Glomerular visceral epithelial cell (primary cell): Measurements from ENCODE around the gene SVBP.

ENCODE experiments used
- DNase-seq: peaks from one replicate; pipeline ENCODE4 v3.0.0-alpha.2; 2016; ENCODE audit errors: extremely low spot score

The SVBP gene

GRCh38 chr1:42806171-42806570 lies 11.0 kb downstream of the SVBP start:
- no peak for DNase-seq

GRCh38 chr1:42801832-42802473 lies 15.2 kb downstream of the SVBP start:
- no peak for DNase-seq

GRCh38 chr1:42797979-42798378 lies 19.2 kb downstream of the SVBP start:
- no peak for DNase-seq

DNA sequence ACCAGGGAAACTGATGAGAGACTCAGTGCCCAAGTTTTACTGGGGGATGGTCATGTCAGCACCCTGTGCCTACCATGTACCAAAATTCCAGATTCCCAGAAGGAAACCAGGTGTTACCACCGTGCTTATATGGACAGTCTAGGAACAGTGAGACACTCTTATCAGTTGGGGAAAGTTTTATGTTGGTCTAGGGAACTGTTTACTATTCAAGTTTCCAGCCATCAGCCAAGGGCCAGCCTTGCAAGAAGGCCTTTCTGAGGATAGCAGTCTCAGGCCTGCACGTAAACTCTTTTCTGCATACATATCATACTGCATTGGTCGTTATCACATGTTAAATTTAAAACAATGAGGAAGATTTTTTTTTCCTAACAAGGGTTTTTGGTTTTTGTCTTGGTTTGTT lies 19.8 kb downstream of the SVBP start:
- no peak for DNase-seq

DNA sequence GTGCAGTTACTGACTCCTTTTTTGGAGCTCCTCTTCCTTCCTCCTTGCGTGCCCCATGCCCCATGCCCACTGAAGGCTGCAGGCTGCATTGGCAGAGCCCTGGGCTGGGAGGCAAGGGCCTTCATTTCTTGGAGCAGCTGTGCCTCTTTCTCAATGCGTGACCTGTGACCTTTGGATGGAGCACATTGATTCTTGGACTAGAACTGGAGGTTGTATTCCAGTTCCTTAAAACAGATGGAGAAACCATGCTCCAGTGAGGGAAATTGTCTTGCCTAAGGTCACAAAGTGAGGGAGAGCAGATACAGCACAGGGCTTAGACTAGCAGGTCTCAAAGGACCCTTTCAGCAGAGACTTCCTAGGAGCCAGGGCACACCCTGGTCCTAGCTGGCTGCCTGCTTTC lies 23.4 kb downstream of the SVBP start:
- no peak for DNase-seq

- no peak for DNase-seq
These were observed 29.2 kb downstream of the SVBP start for GRCh38 chr1:42788021-42788420.

DNA sequence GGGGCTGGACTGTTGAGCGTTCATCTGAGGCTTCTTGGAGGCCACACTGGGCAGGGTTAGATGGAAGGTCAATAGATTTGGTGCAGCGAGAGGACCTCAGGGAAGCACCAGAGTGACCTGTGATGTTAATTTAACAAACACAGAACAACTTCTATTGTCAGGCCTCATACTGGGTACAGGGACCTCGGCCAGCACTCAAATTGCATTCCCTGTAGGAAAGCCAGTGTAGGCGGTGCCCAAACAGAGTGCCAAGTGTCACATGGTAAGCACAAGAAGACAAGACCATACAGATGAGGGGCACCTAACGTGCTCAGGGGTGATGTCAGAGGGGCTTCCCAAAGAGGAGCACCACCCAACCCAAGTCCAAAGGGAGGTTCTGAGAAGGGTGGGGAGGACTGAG lies 31.1 kb downstream of the SVBP start:
- no peak for DNase-seq

DNA sequence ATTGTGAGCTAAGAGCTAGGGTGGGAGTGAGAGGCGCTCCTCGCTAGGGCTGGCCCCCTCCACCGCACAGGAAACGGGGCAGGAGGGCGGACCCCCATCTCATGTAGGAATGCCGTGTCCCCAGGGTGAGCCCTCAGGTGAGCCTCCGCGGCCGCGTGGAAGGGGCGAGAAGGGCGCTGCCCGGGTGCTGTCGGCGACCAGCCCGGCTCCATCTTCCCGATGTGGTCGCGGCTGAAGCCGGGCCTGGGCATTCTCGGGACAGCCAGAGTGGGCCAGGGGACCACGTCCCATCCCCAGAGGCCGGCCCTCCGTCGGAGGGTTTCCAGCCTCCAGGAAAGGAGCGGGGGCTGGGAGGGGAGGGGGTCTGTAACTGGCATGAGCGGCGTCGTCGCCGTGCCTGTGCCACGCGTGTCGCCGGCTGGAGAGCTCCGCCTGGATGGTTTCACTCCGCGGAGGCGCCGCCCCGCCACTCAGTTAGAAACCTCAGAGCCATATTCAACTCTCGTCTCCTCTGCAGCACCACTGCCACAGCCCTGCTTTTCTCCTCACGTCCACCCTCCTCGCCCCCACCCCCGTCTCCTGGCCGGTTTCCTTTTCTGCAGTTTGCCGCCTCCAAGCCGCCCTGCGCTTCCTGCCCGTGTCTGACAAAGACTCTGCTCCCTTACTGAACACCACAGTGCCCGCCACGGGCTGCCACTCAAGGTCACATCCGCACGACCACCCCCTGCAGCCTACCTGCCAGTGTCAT lies 32.1 kb downstream of the SVBP start, which contains the start of gene TMEM269:
Gene TMEM269, plus strand, starts transcription at position 46 of the 748 bp plus-strand sequence. CDS start 4,903 bp downstream, outside the sequence.
- DNase-seq: no peak

GRCh38 chr1:42784547-42784945 lies 32.7 kb downstream of the SVBP start:
- no peak for DNase-seq

- DNase-seq: no peak
These were observed 34.1 kb downstream of the SVBP start for GRCh38 chr1:42783092-42783491.

DNA sequence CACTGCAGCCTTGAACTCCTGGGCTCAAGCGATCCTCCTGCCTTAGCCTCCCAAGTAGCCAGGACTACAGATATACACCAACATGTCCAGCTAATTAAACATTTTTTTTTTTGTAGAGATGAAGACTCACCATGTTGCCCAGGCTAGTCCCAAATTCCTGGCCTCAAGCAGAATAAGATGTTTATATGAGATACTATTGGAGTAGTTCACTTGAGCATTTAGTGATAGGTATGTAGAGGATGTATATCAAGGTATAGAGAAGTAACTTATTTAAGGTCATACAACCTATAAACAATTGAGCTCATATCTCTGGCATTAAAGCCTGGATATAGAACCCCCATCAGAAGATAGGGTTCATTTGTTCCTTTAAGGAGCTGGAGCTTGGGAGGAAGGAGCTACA lies 37.0 kb downstream of the SVBP start:
- no peak for DNase-seq

GRCh38 chr1:42779725-42780124 lies 37.5 kb downstream of the SVBP start:
- DNase-seq: no peak

DNA sequence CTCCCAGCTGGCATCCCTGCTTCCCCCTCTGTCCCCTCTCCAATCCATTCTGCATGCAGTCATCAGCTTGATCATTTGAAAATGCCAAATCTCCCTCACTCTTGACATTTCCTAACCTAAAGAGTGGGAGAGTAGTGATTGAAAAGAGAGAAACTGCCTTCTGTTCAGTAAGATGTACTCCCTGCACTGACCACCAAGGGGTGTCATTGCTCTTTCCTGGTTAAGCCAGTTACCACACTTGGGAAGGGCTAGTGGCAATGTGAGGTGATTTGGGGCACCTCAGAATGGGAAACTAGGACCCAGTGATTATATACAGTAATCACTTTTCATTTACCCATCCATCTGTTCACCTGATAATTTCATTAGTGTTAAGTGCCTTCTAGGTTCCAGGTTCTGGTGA lies 39.3 kb downstream of the SVBP start:
- DNase-seq: peak; percentile 38

GRCh38 chr1:42776502-42776901 lies 40.7 kb downstream of the SVBP start:
- DNase-seq: no peak

- DNase-seq: no peak
These were observed 42.2 kb downstream of the SVBP start for GRCh38 chr1:42774928-42775526.

- DNase-seq: no peak
These were observed 43.8 kb downstream of the SVBP start for GRCh38 chr1:42773420-42773819.

DNA sequence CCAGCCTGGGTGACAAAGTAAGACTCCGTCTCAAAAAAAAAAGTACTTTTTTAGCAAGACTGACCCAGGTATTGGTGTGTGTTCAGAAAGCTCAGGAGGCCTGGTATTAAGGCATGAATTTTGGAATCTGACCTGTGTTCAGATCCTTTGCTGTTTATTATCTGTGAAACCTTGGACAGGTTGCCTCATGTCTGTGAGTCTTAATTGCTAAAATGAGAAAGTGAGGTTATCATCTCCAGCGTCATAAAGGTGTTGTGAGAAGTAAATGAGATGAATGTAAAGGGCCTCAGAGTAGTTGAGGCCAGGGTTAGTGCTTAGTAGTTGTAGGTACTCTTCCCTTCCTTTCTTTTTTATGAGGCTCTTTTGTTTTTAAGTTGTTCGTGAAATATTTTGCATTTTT lies 47.4 kb downstream of the SVBP start:
- no peak for DNase-seq

DNA sequence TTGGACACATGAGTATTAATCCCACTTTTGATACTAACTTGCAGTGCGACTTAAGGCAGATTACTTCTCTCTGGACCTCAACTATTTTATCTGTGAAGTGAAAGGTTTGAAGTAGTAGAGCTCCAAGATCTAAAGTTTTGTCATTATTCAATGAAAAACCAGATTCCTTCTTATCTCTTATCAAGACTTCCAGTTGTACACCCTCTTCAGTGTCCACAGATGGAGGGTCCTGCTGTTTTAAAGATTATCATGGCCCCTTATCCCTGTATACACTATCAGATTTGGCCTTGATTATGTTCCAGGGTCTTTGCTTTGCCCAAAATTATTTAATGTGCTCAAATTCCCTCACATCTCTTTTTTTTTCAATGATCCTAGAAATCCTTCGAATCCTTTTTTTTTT lies 49.0 kb downstream of the SVBP start:
- DNase-seq: no peak

DNA sequence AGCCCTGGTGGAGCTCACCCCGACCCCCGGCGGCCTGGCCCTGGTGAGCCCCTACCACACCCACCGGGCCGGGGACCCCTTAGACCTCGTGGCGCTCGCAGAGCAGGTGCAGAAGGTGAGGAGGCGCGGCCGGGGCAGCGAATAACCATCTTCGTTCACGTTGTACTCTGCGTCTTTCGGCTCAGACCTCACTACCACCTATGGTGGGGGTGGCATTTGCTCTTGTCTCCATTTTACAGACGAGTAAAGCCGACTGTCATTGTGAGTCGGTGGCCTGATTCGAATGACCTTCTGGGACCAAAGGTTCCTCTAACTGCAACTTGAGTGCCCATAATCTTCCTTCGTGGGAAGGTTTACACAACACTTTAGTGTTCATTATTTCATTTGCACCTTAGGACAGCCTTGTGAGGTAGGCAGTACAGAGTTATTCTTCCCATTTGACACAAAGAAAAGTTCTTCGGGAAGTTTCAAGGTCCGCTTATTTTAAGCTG lies 49.6 kb downstream of the SVBP start:
- DNase-seq: no peak

DNA sequence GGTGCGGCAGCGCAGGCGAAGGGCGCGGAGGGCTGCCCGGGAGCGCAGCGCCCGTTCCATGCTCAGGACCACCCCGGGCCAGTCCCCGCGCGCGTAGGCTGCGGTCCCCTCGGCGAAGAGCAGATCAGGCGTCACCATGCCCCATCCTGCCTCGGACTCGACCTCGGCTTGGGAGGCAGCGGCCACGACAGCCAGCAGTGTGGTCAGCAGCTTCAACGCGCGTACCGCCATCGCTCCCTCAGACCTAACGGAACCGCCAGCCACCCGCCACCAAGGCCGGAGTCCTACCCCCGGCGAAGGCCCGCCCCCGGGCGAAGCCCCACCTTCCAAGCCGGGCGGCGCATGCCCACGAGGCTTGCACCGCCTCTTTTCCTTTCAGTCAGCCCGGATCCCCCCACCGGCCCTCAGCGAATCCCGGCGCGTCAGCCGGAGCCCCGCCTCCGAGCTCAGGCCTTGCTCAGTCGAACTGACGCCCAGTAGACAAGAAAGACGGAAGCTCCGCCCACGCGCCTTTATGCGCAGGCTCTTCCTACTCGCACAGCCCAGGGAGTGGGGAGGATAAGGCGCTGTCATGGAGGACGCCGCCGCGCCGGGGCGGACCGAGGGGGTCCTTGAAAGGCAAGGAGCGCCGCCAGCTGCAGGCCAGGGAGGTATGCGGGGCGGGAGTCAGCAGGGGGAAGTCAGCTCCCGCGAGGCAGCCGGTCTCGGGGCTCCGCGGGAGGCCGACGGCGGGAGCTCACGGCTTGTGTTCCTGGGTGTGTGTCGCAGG lies 50.3 kb downstream of the SVBP start, which contains the start of the genes C1orf50 and P3H1:
Gene C1orf50, plus strand, starts transcription at position 509 of the 769 bp plus-strand sequence. Its CDS starts 63 bp downstream, at position 572.
Gene P3H1, minus strand, starts transcription at position 288 of the 769 bp plus-strand sequence. Its CDS starts 57 bp downstream, at position 231.
- DNase-seq: peak; percentile 99

GRCh38 chr1:42765832-42766740 lies 51.1 kb downstream of the SVBP start:
- peak; percentile 83 for DNase-seq
